Spleen (tissue), 7 donors: Measurements from ENCODE around the gene AGPAT2.

Experiments used
- CTCF ChIP-seq, 11 experiments: fragments of 200-600 bp in 7 of 11; fragments of 450-650 bp in 4 of 11; sonication (generic) in 4 of 11; IDR thresholded peaks in 8 of 11; conservative IDR thresholded peaks in 3 of 11; 1 replicate in 7 of 11; 2 replicates in 4 of 11; pipeline versions ENCODE4 v1.4.0 to v1.8.0; 2016 to 2021; ENCODE audit warnings: antibody characterized with exemption in 11 of 11, inconsistent platforms in 4 of 11, mild to moderate bottlenecking in 1 of 11
- POLR2A ChIP-seq, 3 donors: fragments of 450-650 bp; IDR thresholded peaks; one replicate each; pipeline ENCODE4 v1.5.1; 2017; ENCODE audit warnings: antibody characterized with exemption in 3 of 3, mild to moderate bottlenecking in 1 of 3
- POLR2AphosphoS5 ChIP-seq, 3 donors: sonication (generic); formaldehyde crosslinking; IDR thresholded peaks; one replicate each; pipeline ENCODE4 v1.5.1; 2017; ENCODE audit warnings: antibody characterized with exemption in 3 of 3
- donor health status: DM: no; HTN: no; CAD: no; lungs with moderate emphysema.
- donor health status: DM: no; HTN: no; CAD: no.
- donor health status: DM: no; HTN: no; CAD: no.

- no peak for TF ChIP-seq POLR2A (IDR thresholded peaks at IDR 0.05)
- no peak for TF ChIP-seq CTCF (IDR thresholded peaks at IDR 0.05 in 8 of 11, conservative IDR thresholded peaks at IDR 0.05 in 3 of 11)
- peak in 1 of 3 donors; percentile 60 for TF ChIP-seq POLR2AphosphoS5 (IDR thresholded peaks at IDR 0.05)
These were observed 35.7 kb upstream of the AGPAT2 start for GRCh38 chr9:136722969-136723356.
